Ishikawa (cell line): ENCODE measurements around the gene PREX1.

ENCODE experiments used
- CEBPB ChIP-seq: IDR thresholded peaks from 2 replicates; pipeline ENCODE4 v1.6.1; 2012
- CREB1 ChIP-seq: IDR thresholded peaks from 2 replicates; pipeline ENCODE4 v1.6.1; 2012; ENCODE audit warnings: low read depth
- EGR1 ChIP-seq: IDR thresholded peaks from 2 replicates; pipeline ENCODE4 v1.6.1; 2012
- EP300 ChIP-seq: IDR thresholded peaks from 2 replicates; pipeline ENCODE4 v1.6.1; 2012; ENCODE audit warnings: borderline replicate concordance
- FOXM1 ChIP-seq: IDR thresholded peaks from 2 replicates; pipeline ENCODE4 v1.6.1; 2012; ENCODE audit warnings: low read depth, borderline replicate concordance
- MAX ChIP-seq: IDR thresholded peaks from 2 replicates; pipeline ENCODE4 v1.6.1; 2012
- NFIC ChIP-seq: IDR thresholded peaks from 2 replicates; pipeline ENCODE4 v1.6.1; 2012
- RAD21 ChIP-seq: IDR thresholded peaks from 2 replicates; pipeline ENCODE4 v1.6.1; 2012; ENCODE audit warnings: low read depth
- TAF1 ChIP-seq: IDR thresholded peaks from 2 replicates; pipeline ENCODE4 v1.6.1; 2012; ENCODE audit warnings: low read depth, mild to moderate bottlenecking
- TCF12 ChIP-seq: IDR thresholded peaks from 2 replicates; pipeline ENCODE4 v1.6.1; 2012; ENCODE audit warnings: low read depth
- TEAD4 ChIP-seq: IDR thresholded peaks from 2 replicates; pipeline ENCODE4 v1.6.1; 2012
- YY1 ChIP-seq: IDR thresholded peaks from 2 replicates; pipeline ENCODE4 v1.6.1; 2012; ENCODE audit warnings: low read depth
- ZBTB7A ChIP-seq: IDR thresholded peaks from 2 replicates; pipeline ENCODE4 v1.6.1; 2012; ENCODE audit warnings: low read depth
- TF ChIP-seq, protein P1 (sequence below): IDR thresholded peaks from 2 replicates; pipeline ENCODE4 v1.6.1; 2012
- TF ChIP-seq, protein P2 (sequence below): IDR thresholded peaks from 2 replicates; pipeline ENCODE4 v1.6.1; 2012; ENCODE audit warnings: low read depth, mild to moderate bottlenecking

The PREX1 gene

GRCh38 chr20:48623906-48624265 lies 203.9 kb downstream of the PREX1 start:
- TF ChIP-seq TAF1 (no peak), YY1 (no peak), TEAD4 (no peak), TCF12 (no peak)

GRCh38 chr20:48623176-48623905 lies 204.5 kb downstream of the PREX1 start:
- TF ChIP-seq TCF12 (no peak), ZBTB7A (no peak), RAD21 (no peak), MAX (no peak), TEAD4 (no peak), EGR1 (no peak), NFIC (no peak), YY1 (no peak), EP300 (no peak), FOXM1 (no peak), TAF1 (no peak), CREB1 (no peak), CEBPB (no peak)
- TF ChIP-seq, protein P1, sequence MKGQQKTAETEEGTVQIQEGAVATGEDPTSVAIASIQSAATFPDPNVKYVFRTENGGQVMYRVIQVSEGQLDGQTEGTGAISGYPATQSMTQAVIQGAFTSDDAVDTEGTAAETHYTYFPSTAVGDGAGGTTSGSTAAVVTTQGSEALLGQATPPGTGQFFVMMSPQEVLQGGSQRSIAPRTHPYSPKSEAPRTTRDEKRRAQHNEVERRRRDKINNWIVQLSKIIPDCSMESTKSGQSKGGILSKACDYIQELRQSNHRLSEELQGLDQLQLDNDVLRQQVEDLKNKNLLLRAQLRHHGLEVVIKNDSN: no peak
- TF ChIP-seq, protein P2, sequence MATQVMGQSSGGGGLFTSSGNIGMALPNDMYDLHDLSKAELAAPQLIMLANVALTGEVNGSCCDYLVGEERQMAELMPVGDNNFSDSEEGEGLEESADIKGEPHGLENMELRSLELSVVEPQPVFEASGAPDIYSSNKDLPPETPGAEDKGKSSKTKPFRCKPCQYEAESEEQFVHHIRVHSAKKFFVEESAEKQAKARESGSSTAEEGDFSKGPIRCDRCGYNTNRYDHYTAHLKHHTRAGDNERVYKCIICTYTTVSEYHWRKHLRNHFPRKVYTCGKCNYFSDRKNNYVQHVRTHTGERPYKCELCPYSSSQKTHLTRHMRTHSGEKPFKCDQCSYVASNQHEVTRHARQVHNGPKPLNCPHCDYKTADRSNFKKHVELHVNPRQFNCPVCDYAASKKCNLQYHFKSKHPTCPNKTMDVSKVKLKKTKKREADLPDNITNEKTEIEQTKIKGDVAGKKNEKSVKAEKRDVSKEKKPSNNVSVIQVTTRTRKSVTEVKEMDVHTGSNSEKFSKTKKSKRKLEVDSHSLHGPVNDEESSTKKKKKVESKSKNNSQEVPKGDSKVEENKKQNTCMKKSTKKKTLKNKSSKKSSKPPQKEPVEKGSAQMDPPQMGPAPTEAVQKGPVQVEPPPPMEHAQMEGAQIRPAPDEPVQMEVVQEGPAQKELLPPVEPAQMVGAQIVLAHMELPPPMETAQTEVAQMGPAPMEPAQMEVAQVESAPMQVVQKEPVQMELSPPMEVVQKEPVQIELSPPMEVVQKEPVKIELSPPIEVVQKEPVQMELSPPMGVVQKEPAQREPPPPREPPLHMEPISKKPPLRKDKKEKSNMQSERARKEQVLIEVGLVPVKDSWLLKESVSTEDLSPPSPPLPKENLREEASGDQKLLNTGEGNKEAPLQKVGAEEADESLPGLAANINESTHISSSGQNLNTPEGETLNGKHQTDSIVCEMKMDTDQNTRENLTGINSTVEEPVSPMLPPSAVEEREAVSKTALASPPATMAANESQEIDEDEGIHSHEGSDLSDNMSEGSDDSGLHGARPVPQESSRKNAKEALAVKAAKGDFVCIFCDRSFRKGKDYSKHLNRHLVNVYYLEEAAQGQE: no peak

GRCh38 chr20:48622421-48622820 lies 205.4 kb downstream of the PREX1 start:
- TF ChIP-seq TCF12 (no peak), ZBTB7A (no peak), TEAD4 (no peak), EGR1 (no peak), YY1 (no peak), CREB1 (no peak)

GRCh38 chr20:48621376-48622078 lies 206.3 kb downstream of the PREX1 start:
- TF ChIP-seq ZBTB7A (no peak), TAF1 (no peak), RAD21 (no peak), MAX (no peak), CEBPB (no peak), CREB1 (no peak)
- TF ChIP-seq, protein P2: no peak
- TF ChIP-seq, protein P1: no peak

- TF ChIP-seq TEAD4 (no peak; the same call in 1 of the 2 replicates), RAD21 (peak; percentile 92), NFIC (peak; percentile 86)
Measured at GRCh38 chr20:48620507-48621375, 207.1 kb downstream of the PREX1 start.

DNA sequence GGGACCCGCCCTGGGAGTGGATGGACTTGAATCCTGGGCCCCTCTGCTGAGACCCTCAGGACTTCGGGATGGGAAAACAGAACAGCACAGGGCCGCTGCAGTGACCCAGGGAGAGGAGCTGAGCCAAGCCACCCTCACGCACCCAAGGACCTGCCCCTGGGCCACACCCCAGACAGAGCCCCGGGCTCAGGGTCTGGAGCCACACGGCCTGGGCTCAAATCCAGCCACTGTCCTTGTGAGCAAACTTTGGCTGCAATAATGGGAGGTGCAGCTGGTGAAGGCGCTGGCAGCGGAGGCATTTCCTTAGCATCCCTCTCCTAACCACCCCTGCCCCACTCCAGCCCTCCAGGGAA lies 207.7 kb downstream of the PREX1 start:
- TF ChIP-seq EP300: no peak
- TF ChIP-seq, protein P2: no peak
